Measurements from ENCODE around the gene NUCB1.

DNA sequence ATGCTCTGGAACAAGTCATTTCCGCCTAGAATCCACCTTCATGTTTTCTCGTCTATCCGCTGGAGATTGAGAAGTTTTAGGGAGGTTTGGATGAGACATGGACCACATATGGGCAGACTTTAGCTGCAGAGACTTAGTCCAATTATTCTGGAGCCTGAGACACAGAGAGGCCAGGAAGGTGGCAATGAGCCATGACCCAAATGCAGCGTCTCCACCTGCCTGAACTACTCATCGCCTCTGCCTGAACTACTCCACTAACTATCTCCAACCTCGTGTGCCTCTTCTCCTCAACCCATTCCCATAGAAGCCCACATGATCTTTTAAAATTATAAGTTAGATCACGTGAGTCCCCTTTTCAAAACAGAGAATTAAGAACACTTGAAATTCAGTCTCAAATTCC lies 37.3 kb upstream of the NUCB1 start:
- TF ChIP-seq, protein P1, sequence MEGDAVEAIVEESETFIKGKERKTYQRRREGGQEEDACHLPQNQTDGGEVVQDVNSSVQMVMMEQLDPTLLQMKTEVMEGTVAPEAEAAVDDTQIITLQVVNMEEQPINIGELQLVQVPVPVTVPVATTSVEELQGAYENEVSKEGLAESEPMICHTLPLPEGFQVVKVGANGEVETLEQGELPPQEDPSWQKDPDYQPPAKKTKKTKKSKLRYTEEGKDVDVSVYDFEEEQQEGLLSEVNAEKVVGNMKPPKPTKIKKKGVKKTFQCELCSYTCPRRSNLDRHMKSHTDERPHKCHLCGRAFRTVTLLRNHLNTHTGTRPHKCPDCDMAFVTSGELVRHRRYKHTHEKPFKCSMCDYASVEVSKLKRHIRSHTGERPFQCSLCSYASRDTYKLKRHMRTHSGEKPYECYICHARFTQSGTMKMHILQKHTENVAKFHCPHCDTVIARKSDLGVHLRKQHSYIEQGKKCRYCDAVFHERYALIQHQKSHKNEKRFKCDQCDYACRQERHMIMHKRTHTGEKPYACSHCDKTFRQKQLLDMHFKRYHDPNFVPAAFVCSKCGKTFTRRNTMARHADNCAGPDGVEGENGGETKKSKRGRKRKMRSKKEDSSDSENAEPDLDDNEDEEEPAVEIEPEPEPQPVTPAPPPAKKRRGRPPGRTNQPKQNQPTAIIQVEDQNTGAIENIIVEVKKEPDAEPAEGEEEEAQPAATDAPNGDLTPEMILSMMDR (IDR thresholded peaks at IDR 0.05), result no peak
- TF ChIP-seq POLR2A (IDR thresholded peaks at IDR 0.05), result no peak

Measured in body of pancreas (tissue), 4 donors.